Activated CD8-positive, alpha-beta memory T cell treated with anti-CD3 and anti-CD28 coated beads for 24 hours (primary cell): ENCODE measurements around the gene CHCHD6.
A peak's percentile ranks its signal among the peaks of the same experiment; 100 is the strongest.

Experiments used
- DNase-seq: peaks from one replicate; pipeline ENCODE4 v3.0.0-alpha.2; 2020

Gene CHCHD6

GRCh38 chr3:126703512-126704493 lies at the start of gene CHCHD6:
Gene CHCHD6 (plus strand): TSS chr3:126704240. CDS start chr3:126704313, 73 bp downstream.
- DNase-seq = peak; percentile 99

GRCh38 chr3:126654571-126655383 lies 49.3 kb upstream of the CHCHD6 start, which contains the start of gene TXNRD3:
Gene TXNRD3 (minus strand): TSS chr3:126655124.
- DNase-seq = peak; percentile 94

GRCh38 chr3:126655887-126656286 lies 48.2 kb upstream of the CHCHD6 start:
- DNase-seq = no peak

- DNase-seq = no peak
Observed at GRCh38 chr3:126656371-126657134, 47.5 kb upstream of the CHCHD6 start.

GRCh38 chr3:126657901-126658300 lies 46.1 kb upstream of the CHCHD6 start:
- no peak for DNase-seq

- DNase-seq = no peak
Observed at GRCh38 chr3:126658584-126658983, 45.5 kb upstream of the CHCHD6 start.

GRCh38 chr3:126659915-126660886 lies 43.8 kb upstream of the CHCHD6 start:
- DNase-seq = no peak

- DNase-seq = no peak
Observed at GRCh38 chr3:126661532-126662364, 42.3 kb upstream of the CHCHD6 start.

- no peak for DNase-seq
Observed at GRCh38 chr3:126663257-126663656, 40.8 kb upstream of the CHCHD6 start.

GRCh38 chr3:126663750-126664149 lies 40.3 kb upstream of the CHCHD6 start:
- no peak for DNase-seq

- no peak for DNase-seq
Observed at GRCh38 chr3:126664591-126665214, 39.3 kb upstream of the CHCHD6 start.

GRCh38 chr3:126665221-126665936 lies 38.7 kb upstream of the CHCHD6 start:
- DNase-seq = no peak

- DNase-seq = no peak
Observed at GRCh38 chr3:126665959-126666657, 37.9 kb upstream of the CHCHD6 start.

GRCh38 chr3:126666658-126667528 lies 37.1 kb upstream of the CHCHD6 start:
- no peak for DNase-seq

- DNase-seq = no peak
Observed at GRCh38 chr3:126667631-126668449, 36.2 kb upstream of the CHCHD6 start.
